Activated CD4-positive, alpha-beta T cell treated with anti-CD3 and anti-CD28 coated beads for 36 hours (primary cell): ENCODE measurements around the gene FER. TPM values are rescaled to one million over a fixed set of nuclear protein-coding genes. Genes with fewer than 3 reads are reported as not detected.
"Not testable (repeated sequence)": the region's sequence is repeated elsewhere in the genome, so short reads cannot be mapped to it uniquely, and the experiment has no call there.

Experiments
- ATAC-seq: fragments of 200-7000 bp; cut with Tn5 transposase; one replicate; pipeline ENCODE4 v1.10.0; 2021; ENCODE audit warnings: mild to moderate bottlenecking, moderate library complexity
- CTCF ChIA-PET: fragments of 350-600 bp; sonication (Branson Sonifier 250); formaldehyde crosslinking; loops from one replicate; lab custom pipeline; 2021; ENCODE audit warnings: antibody characterized with exemption; lab: Charles Lee
- POLR2A ChIA-PET: fragments of 350-600 bp; sonication (Branson Sonifier 250); formaldehyde crosslinking; loops from one replicate; lab custom pipeline; 2021; ENCODE audit warnings: antibody characterized with exemption, inconsistent platforms; lab: Charles Lee
- DNase-seq: peaks from one replicate; pipeline ENCODE4 v3.0.0-alpha.2; 2020
- H3K27ac Mint-ChIP-seq: one replicate; pipeline ENCODE4 v1.8.0; 2021; ENCODE audit warnings: mixed read lengths
- H3K27me3 Mint-ChIP-seq: one replicate; pipeline ENCODE4 v1.8.0; 2021; ENCODE audit warnings: mixed read lengths
- H3K36me3 Mint-ChIP-seq: one replicate; pipeline ENCODE4 v1.8.0; 2021; ENCODE audit warnings: low read depth, mixed read lengths
- H3K4me1 Mint-ChIP-seq: one replicate; pipeline ENCODE4 v1.8.0; 2021; ENCODE audit warnings: mixed read lengths
- H3K4me3 Mint-ChIP-seq: one replicate; pipeline ENCODE4 v1.8.0; 2021; ENCODE audit warnings: mild to moderate bottlenecking, moderate library complexity, mixed read lengths
- H3K9me3 Mint-ChIP-seq: one replicate; pipeline ENCODE4 v1.8.0; 2021; ENCODE audit warnings: low read depth, mixed read lengths
- intact Hi-C, 2 experiments: fragments of 100-400 bp; cut with DNase I in 1 of 2; cut with micrococcal nuclease in 1 of 2; formaldehyde crosslinking; loops; one replicate each; pipeline versions ENCODE4 v1.14.2 to v1.15.1; 2022 to 2024; cut with DNase I, micrococcal nuclease
- total RNA-seq, 2 experiments: library from RNA; stranded (reverse); gene quantifications; one replicate each; pipeline ENCODE4 v1.2.3, GENCODE V29; 2021

Gene FER
- total RNA-seq, 2 experiments from 2014 or later: 9.3 to 9.9 TPM

- Mint-ChIP-seq H3K36me3 (peaks cover 2% of the 10 kb centered on the region), H3K27ac (no peak overlapping the region), H3K9me3 (no peaks in the 10 kb centered on the region), H3K4me3 (no peak overlapping the region), H3K27me3 (no peaks in the 10 kb centered on the region), H3K4me1 (no peaks in the 10 kb centered on the region)
- CTCF ChIA-PET: no interaction called here
- intact Hi-C loops: no loop called here
- no peak for ATAC-seq
- DNase-seq: no peak
- POLR2A ChIA-PET: no interaction called here
Observed at GRCh38 chr5:109016300-109016699, 268.6 kb downstream of the FER start.

DNA sequence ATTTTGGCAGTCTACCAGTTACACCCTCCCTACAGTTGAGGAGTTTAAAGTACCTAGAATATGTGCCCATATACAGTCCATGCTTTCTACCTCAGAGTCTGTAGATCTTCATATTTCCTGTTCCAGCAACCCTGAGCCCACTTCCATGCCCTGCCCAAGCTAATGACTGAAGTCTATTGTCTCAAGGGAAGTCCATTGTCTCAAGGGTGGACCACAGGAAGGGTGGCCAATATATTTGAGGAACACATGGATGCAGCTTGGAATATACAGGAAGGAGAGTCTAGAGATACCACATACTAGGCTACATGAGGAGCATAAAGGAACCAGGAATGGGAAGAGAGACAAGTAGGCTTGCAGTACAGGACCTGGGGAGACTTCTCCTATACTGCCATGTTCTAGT is 274.4 kb downstream of the FER start:
- Mint-ChIP-seq H3K9me3 (no peaks in the 10 kb centered on the region), H3K36me3 (peaks cover 7% of the 10 kb centered on the region), H3K27ac (no peak overlapping the region), H3K4me3 (no peak overlapping the region), H3K4me1 (no peaks in the 10 kb centered on the region), H3K27me3 (no peaks in the 10 kb centered on the region)
- CTCF ChIA-PET: no interaction called here
- DNase-seq (no peak), ATAC-seq (no peak)
- POLR2A ChIA-PET: no interaction called here
- intact Hi-C loops: no loop called here

DNA sequence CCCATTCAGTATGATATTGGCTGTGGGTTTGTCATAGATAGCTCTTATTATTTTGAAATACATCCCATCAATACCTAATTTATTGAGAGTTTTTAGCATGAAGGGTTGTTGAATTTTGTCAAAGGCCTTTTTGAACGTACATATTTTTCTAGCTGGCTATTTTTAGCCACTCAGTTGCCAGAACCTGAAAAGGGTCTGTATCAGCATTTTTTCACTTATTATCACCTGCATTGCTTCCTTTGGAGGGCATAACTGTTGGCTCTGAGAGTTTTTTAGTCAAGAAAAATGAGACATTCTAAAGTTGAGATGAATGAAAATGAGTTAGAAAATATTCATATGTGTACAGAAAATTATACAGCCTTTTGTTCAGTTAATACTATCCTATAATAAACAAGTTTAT is 278.0 kb downstream of the FER start:
- CTCF ChIA-PET, intact Hi-C loops, ATAC-seq: not testable (repeated sequence)

DNA sequence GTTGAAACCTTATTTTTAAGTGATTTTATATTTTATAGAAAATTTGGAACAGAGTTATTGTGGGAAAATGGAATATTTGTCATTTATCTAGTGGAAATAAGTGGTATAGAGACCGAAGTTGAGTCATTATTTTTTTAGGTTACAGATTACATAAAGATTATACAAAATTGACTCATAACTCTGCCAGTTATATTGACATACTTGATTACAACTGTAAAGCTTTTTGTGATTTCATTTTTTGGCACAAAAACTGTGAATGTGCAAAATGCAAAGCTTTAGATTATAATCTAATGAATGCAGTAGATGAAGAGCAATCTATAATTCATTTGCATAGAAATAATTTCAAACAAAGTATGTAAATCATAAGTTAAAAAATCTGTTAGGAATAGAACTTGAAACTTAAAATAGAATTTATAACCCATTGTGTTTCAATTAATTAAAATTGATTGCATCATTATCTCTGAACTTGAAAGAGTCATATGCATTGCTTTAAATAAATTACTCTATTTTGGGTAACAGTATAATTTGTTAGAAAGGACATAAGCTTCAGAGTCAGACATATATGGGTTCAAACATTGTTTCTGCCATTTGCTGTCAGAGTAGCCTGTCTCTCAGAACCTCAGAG is 280.4 kb downstream of the FER start:
- DNase-seq: no peak
- ChIA-PET POLR2A (no interaction called here), CTCF (interaction anchor here (0.7 kb wide), 1 partner anchor 45 kb away, joined by 3 read pairs; no protein-coding TSS in a partner anchor)

More for the DNA sequence above, 278.0 kb downstream of the FER start:
- H3K9me3 Mint-ChIP-seq, H3K36me3 Mint-ChIP-seq, H3K27me3 Mint-ChIP-seq, H3K27ac Mint-ChIP-seq, DNase-seq, POLR2A ChIA-PET, H3K4me1 Mint-ChIP-seq, H3K4me3 Mint-ChIP-seq: not testable (repeated sequence)

GRCh38 chr5:109028608-109029299 is 281.1 kb downstream of the FER start:
- Mint-ChIP-seq H3K4me3 (no peak overlapping the region), H3K36me3 (peaks cover 7% of the 10 kb centered on the region), H3K27ac (no peak overlapping the region), H3K9me3 (no peaks in the 10 kb centered on the region), H3K27me3 (no peaks in the 10 kb centered on the region), H3K4me1 (no peaks in the 10 kb centered on the region)
- ATAC-seq: no peak
- POLR2A ChIA-PET: no interaction called here
- DNase-seq: no peak
- CTCF ChIA-PET: no interaction called here
- intact Hi-C loops: no loop called here

More for the DNA sequence above, 280.4 kb downstream of the FER start:
- Mint-ChIP-seq H3K9me3 (no peaks in the 10 kb centered on the region), H3K36me3 (peaks cover 7% of the 10 kb centered on the region), H3K27me3 (no peaks in the 10 kb centered on the region), H3K4me3 (no peak overlapping the region), H3K4me1 (no peaks in the 10 kb centered on the region), H3K27ac (no peak overlapping the region)
- no peak for ATAC-seq
- intact Hi-C loops: no loop called here

DNA sequence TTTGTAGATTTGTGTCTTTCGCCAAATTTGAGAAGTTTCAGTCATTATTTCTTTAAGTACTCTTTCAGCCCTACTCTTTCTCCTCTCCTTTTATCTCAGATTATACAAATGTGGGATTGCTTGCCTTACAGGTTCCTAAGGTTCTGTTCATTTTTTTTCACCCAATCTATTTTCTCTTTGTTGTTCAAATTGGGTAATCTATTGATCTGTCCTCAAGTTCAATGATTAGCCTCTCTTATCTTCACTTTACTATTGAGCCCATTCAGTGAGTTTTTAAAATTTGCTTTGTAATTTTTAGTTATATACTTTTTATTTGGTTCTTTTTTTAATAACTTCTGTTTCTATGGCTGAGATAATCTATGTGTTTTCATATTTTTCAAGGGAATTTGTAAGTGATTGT is 282.1 kb downstream of the FER start:
- POLR2A ChIA-PET: no interaction called here
- H3K4me1 Mint-ChIP-seq: no peaks in the 10 kb centered on the region
- H3K27me3 Mint-ChIP-seq: no peaks in the 10 kb centered on the region
- no peaks in the 10 kb centered on the region for H3K9me3 Mint-ChIP-seq
- DNase-seq (no peak), ATAC-seq (no peak)
- H3K4me3 Mint-ChIP-seq: no peak overlapping the region
- no peaks in the 10 kb centered on the region for H3K36me3 Mint-ChIP-seq
- no peak overlapping the region for H3K27ac Mint-ChIP-seq
- CTCF ChIA-PET: no interaction called here
- intact Hi-C loops: no loop called here

DNA sequence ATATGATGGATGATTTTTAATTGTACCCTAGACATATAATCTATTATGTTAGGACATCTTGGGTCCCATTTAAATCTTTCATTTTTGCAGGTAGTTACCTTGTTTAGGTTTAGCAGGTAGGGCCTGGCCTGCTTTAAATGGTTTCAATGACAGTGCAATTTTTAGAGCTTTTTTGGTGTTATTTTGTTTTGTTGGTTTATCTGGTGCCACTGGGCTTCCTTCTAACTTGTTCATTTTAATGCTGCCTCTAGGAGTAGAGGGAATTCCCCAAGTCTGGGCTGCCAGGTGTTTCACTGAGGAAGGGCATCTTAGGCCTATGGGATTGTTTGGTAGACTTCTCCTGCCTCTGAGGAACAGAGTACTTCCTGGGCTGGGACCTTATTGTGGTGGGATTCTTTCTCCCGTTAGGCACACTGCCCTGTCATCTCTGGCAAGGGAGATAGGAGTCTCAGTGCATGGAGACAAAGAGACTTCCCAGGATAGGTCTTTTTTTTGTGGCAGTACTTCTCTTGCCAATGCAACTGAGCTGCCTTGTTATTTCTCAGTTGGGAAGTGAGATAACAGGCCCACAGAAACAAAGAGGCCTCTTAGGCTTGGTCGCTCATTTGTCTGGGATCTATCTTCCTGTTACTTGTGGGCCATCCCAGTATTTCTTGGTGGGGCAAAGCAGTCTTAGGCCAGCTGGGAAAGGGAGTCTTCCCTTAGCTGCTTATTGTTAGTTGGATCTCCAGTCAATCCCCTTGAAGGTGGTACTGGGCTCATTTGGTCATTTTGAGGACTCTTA is 282.9 kb downstream of the FER start:
- H3K4me1 Mint-ChIP-seq: no peaks in the 10 kb centered on the region
- DNase-seq (no peak), ATAC-seq (no peak)
- ChIA-PET CTCF (no interaction called here), POLR2A (no interaction called here)
- H3K9me3 Mint-ChIP-seq: no peaks in the 10 kb centered on the region
- H3K27ac Mint-ChIP-seq: no peak overlapping the region
- H3K36me3 Mint-ChIP-seq: no peaks in the 10 kb centered on the region
- no peak overlapping the region for H3K4me3 Mint-ChIP-seq
- intact Hi-C loops: no loop called here
- no peaks in the 10 kb centered on the region for H3K27me3 Mint-ChIP-seq

DNA sequence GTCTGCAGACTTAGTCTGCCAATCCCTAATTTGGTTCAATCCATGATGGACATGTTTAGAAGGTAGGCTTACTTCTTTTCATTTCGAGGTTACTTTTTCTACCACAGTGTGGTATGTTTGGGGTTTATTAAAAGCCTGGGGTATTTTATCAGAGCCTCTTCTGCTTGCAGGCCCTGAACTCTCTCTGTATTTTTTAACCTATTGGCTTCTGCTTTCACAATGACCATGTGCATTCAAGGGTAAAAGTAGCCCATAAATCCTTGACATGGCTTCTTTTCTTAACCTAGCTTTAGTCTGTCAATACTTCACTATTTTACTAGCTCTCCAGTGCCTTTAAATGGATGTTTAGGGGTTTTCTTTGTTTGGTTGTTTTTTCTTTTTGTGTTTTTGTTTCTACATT is 286.6 kb downstream of the FER start:
- H3K9me3 Mint-ChIP-seq: no peaks in the 10 kb centered on the region
- no peaks in the 10 kb centered on the region for H3K4me1 Mint-ChIP-seq
- no peak overlapping the region for H3K4me3 Mint-ChIP-seq
- CTCF ChIA-PET: no interaction called here
- no peak overlapping the region for H3K27ac Mint-ChIP-seq
- no peak for ATAC-seq
- POLR2A ChIA-PET: no interaction called here
- intact Hi-C loops: no loop called here
- H3K36me3 Mint-ChIP-seq: no peaks in the 10 kb centered on the region
- no peak for DNase-seq
- H3K27me3 Mint-ChIP-seq: no peaks in the 10 kb centered on the region

DNA sequence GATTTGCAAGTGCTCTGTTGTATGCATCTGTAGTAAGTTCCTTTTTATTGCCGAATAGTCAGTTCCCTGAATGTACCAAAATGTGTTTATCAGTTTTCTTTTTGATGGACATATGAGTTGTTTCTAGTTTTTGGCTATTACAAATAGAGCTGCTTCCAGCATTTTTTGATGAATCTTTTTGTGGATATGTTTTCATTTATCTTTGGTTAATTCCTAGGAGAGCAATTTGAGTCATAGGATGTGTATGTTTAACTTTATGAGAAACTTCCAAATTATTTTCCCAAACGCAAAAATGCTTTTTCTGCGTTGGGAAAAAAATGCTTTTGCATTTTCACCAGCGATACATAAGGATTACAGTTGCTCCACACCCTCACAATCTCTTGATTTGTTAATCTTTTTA is 287.7 kb downstream of the FER start:
- Mint-ChIP-seq H3K9me3 (no peaks in the 10 kb centered on the region), H3K27ac (no peak overlapping the region), H3K4me1 (no peaks in the 10 kb centered on the region), H3K36me3 (no peaks in the 10 kb centered on the region), H3K27me3 (no peaks in the 10 kb centered on the region), H3K4me3 (no peak overlapping the region)
- intact Hi-C loops: no loop called here
- ChIA-PET POLR2A (no interaction called here), CTCF (interaction anchor here (0.6 kb wide), 1 partner anchor 47 kb away, joined by 3 read pairs; no protein-coding TSS in a partner anchor)
- ATAC-seq (no peak), DNase-seq (no peak)

- POLR2A ChIA-PET: no interaction called here
- Mint-ChIP-seq H3K27ac (no peak overlapping the region), H3K9me3 (no peaks in the 10 kb centered on the region), H3K4me3 (no peak overlapping the region), H3K27me3 (no peaks in the 10 kb centered on the region), H3K4me1 (no peaks in the 10 kb centered on the region), H3K36me3 (no peaks in the 10 kb centered on the region)
- DNase-seq: no peak
- no peak for ATAC-seq
- CTCF ChIA-PET: no interaction called here
- intact Hi-C loops: no loop called here
Observed at GRCh38 chr5:109038209-109038840, 290.6 kb downstream of the FER start.

DNA sequence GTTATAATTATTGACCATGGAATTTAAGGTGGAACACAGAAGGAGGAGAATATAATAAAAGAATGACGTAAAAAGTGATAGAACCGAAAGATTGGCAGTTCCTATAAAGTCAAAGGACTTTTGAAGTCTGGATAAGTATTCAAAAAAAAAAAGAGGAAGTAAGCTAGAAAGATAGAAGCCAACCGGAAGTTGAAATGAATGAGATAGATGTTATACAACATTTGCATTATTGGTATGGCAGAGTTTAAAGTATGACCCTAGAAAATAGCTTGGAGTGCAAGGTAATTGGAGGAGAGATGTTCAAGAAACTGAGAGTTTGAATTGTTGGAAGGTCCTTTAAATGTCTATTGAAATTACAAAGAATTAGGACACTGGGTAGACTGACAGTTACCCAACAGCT is 293.6 kb downstream of the FER start:
- intact Hi-C loops: no loop called here
- H3K4me1 Mint-ChIP-seq: no peaks in the 10 kb centered on the region
- ATAC-seq (no peak), DNase-seq (no peak)
- ChIA-PET CTCF (no interaction called here), POLR2A (no interaction called here)
- H3K4me3 Mint-ChIP-seq: no peak overlapping the region
- no peak overlapping the region for H3K27ac Mint-ChIP-seq
- H3K9me3 Mint-ChIP-seq: no peaks in the 10 kb centered on the region
- no peaks in the 10 kb centered on the region for H3K27me3 Mint-ChIP-seq
- H3K36me3 Mint-ChIP-seq: peaks cover 2% of the 10 kb centered on the region
